Hematopoietic multipotent progenitor cell treated with erythropoietin and hydrocortisone succinate and interleukin-3 and kit ligand, for 4 days (in vitro differentiated cells): Measurements from ENCODE around the gene SYNE2.

Source experiments
- DNase-seq: peaks from one replicate; pipeline ENCODE4 v3.0.0-alpha.2; 2015

Gene SYNE2

GRCh38 chr14:63962906-63963305, 110.1 kb downstream of the SYNE2 start:
- DNase-seq = no peak

- DNase-seq = no peak
These were observed 110.6 kb downstream of the SYNE2 start for GRCh38 chr14:63963439-63963838.

- no peak for DNase-seq
These were observed 111.3 kb downstream of the SYNE2 start for GRCh38 chr14:63964113-63964512.

GRCh38 chr14:63966407-63966806, 113.6 kb downstream of the SYNE2 start:
- DNase-seq = no peak

GRCh38 chr14:63972323-63972932, 119.6 kb downstream of the SYNE2 start:
- no peak for DNase-seq

GRCh38 chr14:63974176-63974575, 121.4 kb downstream of the SYNE2 start:
- no peak for DNase-seq

GRCh38 chr14:63981569-63981968, 128.8 kb downstream of the SYNE2 start:
- no peak for DNase-seq

- no peak for DNase-seq
These were observed 129.4 kb downstream of the SYNE2 start for GRCh38 chr14:63982156-63982555.

GRCh38 chr14:63982629-63983028, 129.8 kb downstream of the SYNE2 start:
- DNase-seq = no peak

- DNase-seq = no peak
These were observed 134.2 kb downstream of the SYNE2 start for GRCh38 chr14:63986789-63987533.

GRCh38 chr14:63988579-63988978, 135.8 kb downstream of the SYNE2 start:
- no peak for DNase-seq

- no peak for DNase-seq
These were observed 139.0 kb downstream of the SYNE2 start for GRCh38 chr14:63991833-63992232.

- no peak for DNase-seq
These were observed 140.1 kb downstream of the SYNE2 start for GRCh38 chr14:63992858-63993257.

- peak; percentile 18 for DNase-seq
These were observed 141.2 kb downstream of the SYNE2 start for GRCh38 chr14:63993992-63994391.

GRCh38 chr14:63995285-63995684, 142.5 kb downstream of the SYNE2 start:
- DNase-seq = no peak

- DNase-seq = no peak
These were observed 143.2 kb downstream of the SYNE2 start for GRCh38 chr14:63996016-63996415.

- DNase-seq = no peak
These were observed 143.9 kb downstream of the SYNE2 start for GRCh38 chr14:63996625-63997220.

- no peak for DNase-seq
These were observed 147.9 kb downstream of the SYNE2 start for GRCh38 chr14:64000749-64001148.

GRCh38 chr14:64005822-64006221, 153.0 kb downstream of the SYNE2 start:
- DNase-seq = peak; percentile 13

GRCh38 chr14:64008016-64008415, 155.2 kb downstream of the SYNE2 start:
- no peak for DNase-seq

GRCh38 chr14:64012003-64012402, 159.2 kb downstream of the SYNE2 start:
- no peak for DNase-seq

GRCh38 chr14:64012720-64013119, 159.9 kb downstream of the SYNE2 start:
- DNase-seq = no peak

- DNase-seq = no peak
These were observed 172.7 kb downstream of the SYNE2 start for GRCh38 chr14:64025479-64025878.

GRCh38 chr14:64026600-64026999, 173.8 kb downstream of the SYNE2 start:
- DNase-seq = no peak
